Stimulated activated CD8-positive, alpha-beta memory T cell treated with anti-CD3 and anti-CD28 coated beads, Interleukin-15, amount 100 ng/mL, for 48 hours (primary cell): ENCODE data around the gene CDK4.
"Not testable (repeated sequence)": the region's sequence is repeated elsewhere in the genome, so short reads cannot be mapped to it uniquely, and the experiment has no call there.

ENCODE experiments used
- DNase-seq, 2 donors: peaks; one replicate each; pipeline ENCODE4 v3.0.0-alpha.2; 2020; ENCODE audit warnings: low read depth in 2 of 2

The CDK4 gene

DNA sequence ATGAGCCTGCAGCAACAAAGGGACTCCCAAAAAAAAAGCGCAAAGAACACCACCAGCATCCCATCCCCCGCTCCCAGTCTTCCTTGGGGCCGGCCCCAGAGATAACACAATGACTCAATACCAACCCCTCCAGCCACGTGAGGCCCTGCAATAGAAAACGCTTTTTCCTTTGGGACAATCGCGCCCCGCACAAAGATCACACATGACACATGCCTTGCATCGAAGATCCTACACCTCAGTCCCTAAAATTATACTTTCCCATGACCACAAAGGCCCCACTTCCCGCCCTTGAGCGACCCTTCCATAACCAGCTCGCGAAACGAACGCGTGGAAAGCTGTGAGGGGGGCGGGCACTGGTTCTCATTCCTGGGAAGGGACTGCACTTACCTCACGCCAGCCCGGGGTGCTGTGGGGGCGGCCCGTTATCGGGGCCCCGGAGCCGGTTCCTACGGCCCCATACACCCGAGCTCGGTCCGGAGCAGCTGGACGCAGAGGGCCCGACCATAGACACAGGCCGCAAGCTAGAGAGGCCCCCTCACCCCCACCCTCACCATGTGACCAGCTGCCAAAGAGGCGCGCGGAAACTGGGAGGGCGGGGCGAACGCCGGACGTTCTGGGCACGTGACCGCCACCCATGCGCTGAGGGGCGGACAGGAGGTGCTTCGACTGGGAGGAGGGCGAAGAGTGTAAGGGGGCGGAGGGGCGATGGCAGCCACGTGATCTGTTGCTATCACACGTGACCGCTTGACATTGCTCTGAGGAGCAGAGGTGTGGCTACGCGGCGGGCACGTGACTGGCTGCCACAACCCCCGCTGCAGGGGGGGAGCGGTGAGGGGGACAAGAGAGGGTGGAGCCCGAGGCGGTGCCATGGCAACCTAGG is at the start of gene CDK4:
CDK4 (minus strand) TSS at position 523 of the 880 bp plus-strand sequence. CDS start 593 bp downstream, outside the sequence.
- DNase-seq, result peak; percentile 97 to 99

DNA sequence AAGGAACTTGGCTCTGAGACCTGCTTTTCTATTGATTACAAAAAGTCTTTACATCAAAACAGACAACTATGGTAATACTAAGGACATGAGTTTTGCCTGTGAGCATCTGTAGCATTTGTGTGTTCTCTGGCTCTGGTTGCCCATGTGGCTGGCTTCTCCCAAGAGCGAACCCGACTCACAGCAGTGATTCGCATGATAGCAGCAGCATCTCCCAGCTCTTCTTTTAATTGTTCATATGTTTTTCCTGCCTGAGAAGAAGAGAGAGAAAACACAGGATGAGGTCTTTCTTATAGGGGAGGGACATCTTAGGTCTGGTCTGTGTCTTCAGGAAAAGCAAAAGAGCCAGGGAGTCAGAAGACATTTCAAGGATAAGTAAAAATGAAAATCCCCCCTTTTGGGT is 48.9 kb upstream of the CDK4 start:
- no peak for DNase-seq

- no peak for DNase-seq
Observed at GRCh38 chr12:57797933-57798332, 45.8 kb upstream of the CDK4 start.

DNA sequence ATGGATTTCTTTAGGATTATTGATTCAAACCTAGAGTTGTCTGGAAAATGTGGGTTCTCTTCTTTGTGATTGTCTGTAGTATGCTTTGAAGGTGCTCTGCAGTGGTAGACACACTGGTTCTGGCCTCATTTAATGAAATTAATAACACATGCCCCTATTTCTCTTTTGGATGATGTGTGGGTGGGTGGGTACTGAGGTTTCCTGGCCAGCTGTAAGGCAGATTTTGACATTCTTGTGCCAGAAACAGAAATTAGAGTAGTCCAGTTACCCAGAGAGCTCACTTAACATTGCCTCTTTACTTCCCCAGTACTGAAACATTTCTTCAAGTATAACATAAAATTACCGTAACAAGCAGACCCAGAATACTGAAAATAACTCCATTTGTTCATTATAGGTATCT is 44.9 kb upstream of the CDK4 start:
- DNase-seq, result no peak

DNA sequence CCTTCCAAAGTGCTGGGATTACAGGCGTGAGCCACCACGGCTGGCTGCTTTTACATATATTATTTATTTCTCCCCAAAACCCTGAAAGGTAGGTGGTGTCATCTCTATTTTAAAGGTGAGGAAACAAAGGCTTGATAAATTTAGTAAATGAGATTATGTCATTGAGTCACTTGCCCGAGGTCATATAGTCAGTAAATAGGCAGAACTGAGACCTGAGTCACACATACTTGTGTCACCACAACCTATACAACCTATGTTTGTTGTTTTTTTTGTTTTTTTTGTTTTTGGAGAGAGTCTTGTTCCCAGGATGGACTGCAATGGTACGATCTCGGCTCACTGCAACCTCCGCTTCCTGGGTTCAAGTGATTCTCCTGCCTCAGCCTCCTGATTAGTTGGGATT is 43.2 kb upstream of the CDK4 start:
- no peak for DNase-seq

- no peak for DNase-seq
Observed at GRCh38 chr12:57793920-57794319, 41.8 kb upstream of the CDK4 start.

GRCh38 chr12:57783861-57784260 is 31.8 kb upstream of the CDK4 start:
- no peak for DNase-seq

DNA sequence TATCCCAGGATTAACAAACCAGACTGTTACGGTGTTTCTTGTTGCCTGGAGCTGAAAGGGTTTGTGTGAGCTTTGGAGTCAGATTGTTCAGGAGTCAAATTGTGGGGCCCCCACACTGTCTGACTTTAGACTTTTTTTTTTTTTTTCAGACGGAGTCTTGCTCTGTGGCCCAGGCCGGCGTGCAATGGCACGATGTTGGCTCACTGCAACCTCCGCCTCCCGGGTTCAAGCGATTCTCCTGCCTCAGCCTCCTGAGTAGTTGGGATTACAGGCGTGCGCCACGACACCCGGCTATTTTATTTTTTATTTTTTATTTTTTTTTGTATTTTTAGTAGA is 31.3 kb upstream of the CDK4 start:
- no peak for DNase-seq

- DNase-seq, result peak; percentile 88 to 91
Observed at GRCh38 chr12:57782608-57783465, 30.7 kb upstream of the CDK4 start, which contains the start of gene TSFM. TSFM (plus strand) TSS chr12:57782787; CDS start chr12:57782802, 15 bp downstream.

DNA sequence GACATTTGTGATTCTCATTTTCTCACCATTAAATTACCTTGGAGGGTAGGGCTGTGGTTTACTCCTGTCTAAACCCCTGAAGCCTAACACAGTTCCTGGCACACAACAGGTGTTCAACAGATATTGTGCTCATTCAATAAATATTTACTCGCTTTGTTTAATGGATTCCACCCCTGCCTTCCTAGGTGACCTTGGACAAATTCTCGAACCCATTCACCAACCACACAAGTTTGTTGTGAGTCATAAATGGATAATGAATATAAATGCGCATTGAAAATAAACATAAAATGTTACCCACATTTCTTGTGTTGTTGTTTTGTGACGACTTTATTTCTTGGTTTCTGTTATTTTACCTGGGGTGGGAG is 30.1 kb upstream of the CDK4 start:
- no peak for DNase-seq

GRCh38 chr12:57781801-57782200 is 29.7 kb upstream of the CDK4 start:
- DNase-seq, result no peak

- DNase-seq, result no peak
Observed at GRCh38 chr12:57781244-57781643, 29.1 kb upstream of the CDK4 start.

- no peak for DNase-seq
Observed at GRCh38 chr12:57780284-57780897, 28.3 kb upstream of the CDK4 start.

DNA sequence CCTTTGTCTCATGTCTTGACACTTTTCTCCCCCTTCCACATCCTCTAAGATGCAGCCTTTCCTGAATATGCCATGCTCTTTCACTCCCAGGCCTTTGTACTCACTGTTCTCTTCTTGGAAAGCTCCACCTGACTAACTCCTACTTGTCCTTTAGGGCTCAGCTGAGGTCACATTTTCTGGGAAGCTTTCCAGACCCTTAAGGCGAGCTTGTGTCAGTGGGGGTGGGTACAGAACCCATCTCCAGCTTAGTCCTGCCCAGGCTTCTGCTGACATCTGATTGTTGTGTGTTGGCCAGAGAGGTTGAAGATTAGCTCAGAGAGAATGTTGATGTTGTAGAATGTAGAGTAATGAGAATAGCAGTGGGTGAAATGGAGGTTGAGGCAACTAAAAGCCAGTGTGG is 27.6 kb upstream of the CDK4 start:
- no peak for DNase-seq

DNA sequence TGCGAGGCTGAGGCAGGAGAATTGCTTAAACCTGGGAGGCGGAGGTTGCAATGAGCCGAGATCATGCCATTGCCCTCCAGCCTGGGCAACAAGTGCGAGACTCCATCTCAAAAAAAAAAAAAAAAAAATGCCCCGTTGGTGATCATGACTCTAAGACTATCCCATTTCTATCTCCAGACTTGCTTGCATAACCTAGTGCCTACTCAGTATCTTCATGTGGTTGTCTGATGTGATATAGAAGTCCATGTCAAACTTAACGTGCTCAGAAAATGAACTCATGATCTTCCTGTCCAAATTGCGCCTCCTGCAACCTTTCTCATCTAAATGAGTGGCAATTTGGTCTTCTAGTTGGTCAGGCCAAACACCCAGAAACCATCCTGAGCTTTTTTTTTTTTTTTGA is 25.8 kb upstream of the CDK4 start:
- DNase-seq, result no peak

GRCh38 chr12:57777367-57777766 is 25.3 kb upstream of the CDK4 start:
- no peak for DNase-seq

- no peak for DNase-seq
Observed at GRCh38 chr12:57776247-57776587, 24.1 kb upstream of the CDK4 start.

GRCh38 chr12:57775563-57776246 is 23.6 kb upstream of the CDK4 start:
- DNase-seq, result no peak

- DNase-seq, result no peak
Observed at GRCh38 chr12:57775044-57775443, 22.9 kb upstream of the CDK4 start.

DNA sequence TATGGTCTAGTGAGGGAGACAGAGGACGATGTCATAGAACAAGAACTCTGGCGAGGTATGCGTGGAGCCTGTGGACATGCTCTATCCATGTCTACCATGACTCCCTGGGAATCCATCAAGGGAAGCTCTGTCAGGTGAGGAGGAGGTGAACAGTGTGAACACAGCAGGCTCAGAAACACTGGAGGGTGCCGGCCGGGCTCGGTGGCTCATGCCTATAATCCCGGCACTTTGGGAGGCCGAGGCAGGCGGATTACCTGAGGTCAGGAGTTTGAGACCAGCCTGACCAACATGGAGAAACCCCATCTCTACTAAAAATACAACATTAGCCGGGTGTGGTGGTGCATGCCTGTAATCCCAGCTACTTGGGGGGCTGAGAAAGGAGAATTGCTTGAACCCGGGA is 22.5 kb upstream of the CDK4 start:
- DNase-seq, result not testable (repeated sequence)

GRCh38 chr12:57772429-57773322 is 20.6 kb upstream of the CDK4 start, which contains the start of gene EEF1AKMT3:
EEF1AKMT3 (plus strand) TSS chr12:57772614; CDS start chr12:57772725, 111 bp downstream.
- DNase-seq, result no peak
